Cardiac muscle cell (in vitro differentiated cells and primary cell): Measurements from ENCODE around the gene ZNF831. TPM values are rescaled to one million over a fixed set of nuclear protein-coding genes. Genes with fewer than 3 reads are reported as not detected.

Source experiments
- DNase-seq, 2 donors: peaks; one replicate each; pipeline versions ENCODE4 v3.0.0 to v3.0.0-alpha.2; 2010 to 2017; ENCODE audit warnings: low read depth in 1 of 2, low spot score in 1 of 2
- H3K27ac ChIP-seq: fragments of 200-600 bp; sonication (generic); 2 replicates; pipeline ENCODE4 v1.5.1; 2016
- H3K27me3 ChIP-seq: fragments of 200-600 bp; sonication (generic); 2 replicates; pipeline ENCODE4 v1.6.0; 2016; ENCODE audit warnings: control low read depth
- H3K36me3 ChIP-seq: fragments of 200-600 bp; sonication (generic); 2 replicates; pipeline ENCODE4 v1.5.1; 2016; ENCODE audit warnings: control low read depth
- H3K4me1 ChIP-seq: fragments of 200-600 bp; sonication (generic); 2 replicates; pipeline ENCODE4 v1.8.1; 2017; ENCODE audit warnings: low read depth, mild to moderate bottlenecking, mixed run types
- H3K4me3 ChIP-seq: fragments of 200-600 bp; sonication (generic); 2 replicates; pipeline ENCODE4 v1.5.1; 2016; ENCODE audit warnings: mild to moderate bottlenecking
- H3K9me3 ChIP-seq: fragments of 200-600 bp; sonication (generic); 2 replicates; pipeline ENCODE4 v1.5.1; 2017; ENCODE audit warnings: low read depth, mild to moderate bottlenecking, control low read depth
- CTCF ChIP-seq: IDR thresholded peaks from 2 replicates; pipeline ENCODE4 v1.5.1; 2012; ENCODE audit warnings: low read depth, mild to moderate bottlenecking, low read length
- polyA plus RNA-seq: library from polyadenylated mRNA; unstranded; fragments of >200 nt; fragmentation: Nextera tagmentation; extraction: Ambion mirVana; gene quantifications from 2 replicates; pipeline ENCODE4 v1.2.1, GENCODE V29; 2016
- total RNA-seq: library from RNA; depleted of rRNA; stranded (reverse); fragments of >200 nt; gene quantifications from 2 replicates; pipeline ENCODE4 v1.2.3, GENCODE V29; 2016

The ZNF831 gene
- total and polyA plus RNA-seq, 2 experiments from 2014 or later: not detected

- Histone ChIP-seq H3K9me3 (no peaks in the 10 kb centered on the region), H3K4me1 (peaks cover 7% of the 10 kb centered on the region), H3K36me3 (no peaks in the 10 kb centered on the region), H3K27me3 (no peaks in the 10 kb centered on the region), H3K4me3 (no peak overlapping the region), H3K27ac (no peak overlapping the region)
- DNase-seq: peak in 1 of 2 donors; percentile 4
- no peak for TF ChIP-seq CTCF
Measured at GRCh38 chr20:59145924-59146779, 17.5 kb upstream of the ZNF831 start.

- H3K27me3 ChIP-seq: no peaks in the 10 kb centered on the region
- TF ChIP-seq CTCF: no peak
- H3K4me1 ChIP-seq: peaks cover 7% of the 10 kb centered on the region
- DNase-seq: peak in 1 of 2 donors; percentile 5
- no peak overlapping the region for H3K4me3 ChIP-seq
- no peaks in the 10 kb centered on the region for H3K9me3 ChIP-seq
- H3K27ac ChIP-seq: no peak overlapping the region
- H3K36me3 ChIP-seq: no peaks in the 10 kb centered on the region
Measured at GRCh38 chr20:59146780-59147565, 16.6 kb upstream of the ZNF831 start.

GRCh38 chr20:59147586-59147985 lies 16.0 kb upstream of the ZNF831 start:
- H3K36me3 ChIP-seq: no peaks in the 10 kb centered on the region
- no peaks in the 10 kb centered on the region for H3K9me3 ChIP-seq
- H3K4me3 ChIP-seq: no peak overlapping the region
- H3K27me3 ChIP-seq: no peaks in the 10 kb centered on the region
- no peak for DNase-seq
- no peak for TF ChIP-seq CTCF
- H3K4me1 ChIP-seq: peaks cover 7% of the 10 kb centered on the region
- H3K27ac ChIP-seq: no peak overlapping the region

GRCh38 chr20:59148701-59149493 lies 14.7 kb upstream of the ZNF831 start:
- no peak overlapping the region for H3K4me3 ChIP-seq
- H3K9me3 ChIP-seq: no peaks in the 10 kb centered on the region
- no peak for TF ChIP-seq CTCF
- no peaks in the 10 kb centered on the region for H3K27me3 ChIP-seq
- peaks cover 7% of the 10 kb centered on the region for H3K4me1 ChIP-seq
- DNase-seq: no peak
- H3K27ac ChIP-seq: no peak overlapping the region
- no peaks in the 10 kb centered on the region for H3K36me3 ChIP-seq
